SK-N-SH (cell line): ENCODE data around the gene POTEF. TPM values are rescaled to one million over a fixed set of nuclear protein-coding genes. Genes with fewer than 3 reads are reported as not detected.
"Not testable (repeated sequence)": the region's sequence is repeated elsewhere in the genome, so short reads cannot be mapped to it uniquely, and the experiment has no call there.

ENCODE experiments used
- CTCF ChIA-PET: fragments of 300-600, 350-600 bp; formaldehyde crosslinking; extraction: SDS; loops from one replicate; lab custom pipeline; 2021; lab: Yijun Ruan, JAX
- POLR2A ChIA-PET: fragments of 350-600 bp; sonication (Branson Sonifier 250); formaldehyde crosslinking; extraction: SDS; loops from one replicate; lab custom pipeline; 2020; ENCODE audit warnings: antibody characterized with exemption, inconsistent platforms; lab: Yijun Ruan, JAX
- DNase-seq: peaks from one replicate; pipeline ENCODE4 v3.0.0; 2012
- H2AFZ ChIP-seq: fragments of 200-600 bp; sonication (generic); 2 replicates; pipeline ENCODE4 v1.8.1; 2016; ENCODE audit warnings: antibody characterized with exemption, mild to moderate bottlenecking, low read depth
- H3F3A ChIP-seq: fragments of 200-600 bp; sonication (generic); replicated peaks from 2 replicates; pipeline ENCODE3; 2016; ENCODE audit warnings: antibody characterized with exemption, mild to moderate bottlenecking; ENCODE audit not compliant: insufficient read depth
- H3K27ac ChIP-seq, 2 experiments: fragments of 200-500 bp in 1 of 2; fragments of 200-600 bp in 1 of 2; sonication (Bioruptor generic) in 1 of 2; sonication (generic), shearing (Covaris generic) in 1 of 2; 2 replicates each; pipeline versions ENCODE4 v1.5.1 to v1.6.1; 2014 to 2016; ENCODE audit warnings: low read depth in 2 of 2, inconsistent platforms in 1 of 2, low read length in 1 of 2, mild to moderate bottlenecking in 1 of 2, mixed read lengths in 1 of 2
- H3K27me3 ChIP-seq: fragments of 200-600 bp; sonication (generic), shearing (Covaris generic); 2 replicates; pipeline ENCODE4 v1.6.1; 2016; ENCODE audit warnings: mixed run types; ENCODE audit not compliant: insufficient read depth
- H3K36me3 ChIP-seq, 2 experiments: fragments of 200-500 bp in 1 of 2; fragments of 200-600 bp in 1 of 2; sonication (Bioruptor generic) in 1 of 2; sonication (generic) in 1 of 2; replicated peaks in 1 of 2; 2 replicates each; pipeline versions ENCODE3 to v1.5.1; 2014 to 2016; ENCODE audit warnings: low read length in 1 of 2, mild to moderate bottlenecking in 1 of 2; ENCODE audit not compliant: insufficient read depth in 2 of 2, control insufficient read depth in 1 of 2
- H3K4me1 ChIP-seq, 2 experiments: fragments of 200-500 bp in 1 of 2; fragments of 200-600 bp in 1 of 2; sonication (Bioruptor generic) in 1 of 2; sonication (generic), shearing (Covaris generic) in 1 of 2; 2 replicates each; pipeline versions ENCODE4 v1.5.1 to v1.6.1; 2014 to 2016; ENCODE audit warnings: low read depth in 1 of 2, low read length in 1 of 2, mixed run types in 1 of 2; ENCODE audit not compliant: insufficient read depth in 2 of 2, control insufficient read depth in 1 of 2
- H3K4me2 ChIP-seq: fragments of 200-600 bp; sonication (generic), shearing (Covaris generic); 2 replicates; pipeline ENCODE4 v1.6.1; 2017; ENCODE audit warnings: mixed run types
- H3K4me3 ChIP-seq, 2 experiments: fragments of 200-500 bp in 1 of 2; fragments of 200-600 bp in 1 of 2; sonication (Bioruptor generic) in 1 of 2; sonication (generic), shearing (Covaris generic) in 1 of 2; 2 replicates each; pipeline versions ENCODE4 v1.5.1 to v1.8.1; 2014 to 2016; ENCODE audit warnings: low read depth in 2 of 2, inconsistent platforms in 1 of 2, low read length in 1 of 2, mild to moderate bottlenecking in 1 of 2, mixed read lengths in 1 of 2, moderate library complexity in 1 of 2
- H3K79me2 ChIP-seq: fragments of 200-600 bp; sonication (generic); 2 replicates; pipeline ENCODE4 v1.8.1; 2017; ENCODE audit warnings: mild to moderate bottlenecking; ENCODE audit not compliant: insufficient read depth
- H3K9ac ChIP-seq: fragments of 200-600 bp; sonication (generic); 2 replicates; pipeline ENCODE4 v1.6.1; 2017; ENCODE audit warnings: mixed run types
- H3K9me2 ChIP-seq: fragments of 200-600 bp; sonication (generic); 2 replicates; pipeline ENCODE4 v1.6.1; 2017; ENCODE audit warnings: mixed run types
- H3K9me3 ChIP-seq: fragments of 200-600 bp; sonication (generic); 2 replicates; pipeline ENCODE4 v1.6.1; 2017; ENCODE audit warnings: mixed run types, mild to moderate bottlenecking, moderate library complexity
- H4K20me1 ChIP-seq: fragments of 200-600 bp; sonication (generic); 2 replicates; pipeline ENCODE4 v1.6.1; 2017; ENCODE audit warnings: mild to moderate bottlenecking, mixed run types; ENCODE audit not compliant: insufficient read depth
- WGBS: methylation state at CpG from one replicate; pipeline ENCODE4 v1.1.6; 2017; ENCODE audit warnings: low lambda C conversion rate; 5-methylcytosine and 5-hydroxymethylcytosine counted together
- polyA plus RNA-seq, 3 experiments: library from polyadenylated mRNA; depleted of rRNA; stranded (reverse); fragments of >200 nt; gene quantifications; 2 replicates each; pipeline ENCODE4 v1.2.3, GENCODE V29; 2012

Gene POTEF
- polyA plus RNA-seq, 1 of the 3 experiments (the other 2 are of a cell fraction): not detected

DNA sequence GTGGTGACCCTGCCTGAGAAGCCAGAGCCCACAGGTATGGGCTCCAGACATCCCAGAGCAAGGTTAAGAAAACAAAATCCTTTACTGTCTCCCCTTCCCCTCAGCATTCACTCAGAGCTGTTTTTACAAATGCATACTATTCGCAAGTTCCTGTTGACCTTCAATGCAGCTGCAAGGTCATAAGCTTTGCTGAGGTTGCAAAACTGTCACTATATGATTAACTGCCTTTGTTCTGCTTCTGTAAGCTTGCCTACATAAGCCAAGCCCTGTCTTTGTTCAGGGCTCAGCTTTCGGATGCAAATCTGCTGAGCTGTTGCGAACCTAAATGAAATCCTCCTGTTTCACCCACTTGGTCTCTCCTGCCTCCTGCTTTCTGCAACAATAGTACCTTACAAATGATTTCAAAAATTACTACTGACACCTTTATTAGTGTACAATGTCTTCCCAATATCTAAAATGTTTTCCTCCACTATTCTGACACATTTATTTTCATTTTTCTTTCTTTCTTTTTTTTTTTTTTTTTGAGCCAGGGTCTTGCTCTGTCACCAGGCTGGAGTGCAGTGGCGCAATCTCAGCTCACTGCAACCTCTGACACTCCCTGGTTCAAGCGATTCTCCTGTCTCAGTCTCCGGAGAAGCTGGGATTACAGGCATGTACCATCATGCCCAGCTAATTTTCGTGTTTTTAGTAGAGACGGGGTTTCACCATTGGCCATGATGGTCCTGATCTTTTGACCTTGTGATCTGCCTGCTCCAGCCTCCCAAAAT, 26.2 kb downstream of the POTEF start:
- H3K4me2 ChIP-seq, H3K4me1 ChIP-seq, H2AFZ ChIP-seq, DNase-seq, H3K9me3 ChIP-seq, POLR2A ChIA-PET, H4K20me1 ChIP-seq, H3K27ac ChIP-seq, H3K79me2 ChIP-seq, H3K4me3 ChIP-seq, H3K36me3 ChIP-seq, H3K9ac ChIP-seq, H3K27me3 ChIP-seq, CTCF ChIA-PET, H3F3A ChIP-seq, H3K9me2 ChIP-seq: not testable (repeated sequence)
- WGBS: 51% methylated on average over 5 of the region's 8 CpGs

DNA sequence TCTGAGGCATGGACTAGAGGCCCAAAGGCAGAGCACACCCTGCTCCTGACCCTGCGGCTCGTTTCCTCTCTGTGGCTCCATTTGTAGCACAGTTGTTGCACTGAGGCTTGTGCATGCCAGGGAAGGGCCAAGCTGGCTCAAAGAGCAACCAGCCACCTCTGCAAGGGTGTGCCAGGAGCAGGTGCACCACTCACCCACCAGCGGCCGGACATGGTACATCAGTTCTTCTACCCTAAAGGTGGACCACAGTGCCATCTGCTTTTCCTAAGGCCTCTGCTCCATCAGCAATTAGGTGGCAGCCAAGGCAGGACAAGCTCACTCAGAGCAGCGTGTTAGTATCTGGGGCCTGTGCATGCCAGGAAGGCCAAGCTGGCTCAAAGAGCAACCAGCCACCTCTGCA, 66.4 kb downstream of the POTEF start:
- H3K79me2 ChIP-seq, H3K4me2 ChIP-seq, H3K9me2 ChIP-seq, H2AFZ ChIP-seq, H3K9me3 ChIP-seq, H3F3A ChIP-seq, POLR2A ChIA-PET, H3K36me3 ChIP-seq, H3K27ac ChIP-seq, H3K27me3 ChIP-seq, H4K20me1 ChIP-seq, CTCF ChIA-PET, H3K9ac ChIP-seq, DNase-seq, H3K4me1 ChIP-seq, H3K4me3 ChIP-seq: not testable (repeated sequence)
- WGBS: no CpG with 5 or more reads among the region's 5 CpGs

DNA sequence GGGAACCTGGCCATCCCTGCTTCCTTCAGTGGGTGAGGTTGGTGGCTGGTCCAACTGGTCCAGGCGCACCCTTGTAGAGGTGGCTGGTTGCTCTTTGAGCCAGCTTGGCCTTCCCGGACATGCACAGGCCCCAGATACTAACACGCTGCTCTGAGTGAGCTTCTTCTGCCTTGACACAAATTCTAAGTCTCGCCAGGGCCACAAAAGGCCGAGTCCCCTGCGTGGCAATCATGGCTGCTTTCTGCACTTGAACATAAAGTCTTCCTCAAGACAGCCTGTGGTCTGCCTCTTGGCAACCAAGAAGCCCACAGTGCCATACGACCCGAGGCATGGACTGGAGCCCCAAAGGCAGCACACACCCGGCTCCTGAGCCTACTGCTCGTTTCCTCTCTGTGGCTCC, 69.0 kb downstream of the POTEF start:
- CTCF ChIA-PET, H3K9me2 ChIP-seq, H2AFZ ChIP-seq, H4K20me1 ChIP-seq, H3K36me3 ChIP-seq, H3F3A ChIP-seq, H3K4me1 ChIP-seq, H3K9ac ChIP-seq, H3K9me3 ChIP-seq, DNase-seq, POLR2A ChIA-PET, H3K4me3 ChIP-seq, H3K4me2 ChIP-seq, H3K79me2 ChIP-seq, H3K27me3 ChIP-seq, H3K27ac ChIP-seq: not testable (repeated sequence)
- WGBS: no CpG with 5 or more reads among the region's 10 CpGs

DNA sequence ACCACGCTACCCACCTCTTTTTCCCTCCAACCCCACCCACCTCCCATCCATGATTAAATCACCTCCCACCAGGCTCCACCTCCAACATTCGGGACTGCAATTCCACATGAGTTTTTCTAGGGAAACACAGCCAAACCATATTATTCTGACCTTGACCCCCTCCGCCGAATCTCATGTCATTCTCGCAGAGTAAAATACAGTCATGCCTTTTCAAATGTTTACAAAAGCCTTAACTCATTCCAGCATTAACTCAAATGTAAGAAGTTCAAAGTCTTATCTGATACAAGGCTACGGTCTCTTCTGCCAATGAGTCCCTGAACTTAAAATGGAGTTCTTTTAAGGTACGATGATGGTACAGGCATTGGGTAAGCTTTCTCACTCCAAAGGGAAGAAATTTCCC, 72.7 kb downstream of the POTEF start:
- DNase-seq, H3K9me2 ChIP-seq, H4K20me1 ChIP-seq, H3K36me3 ChIP-seq, H3K4me3 ChIP-seq, CTCF ChIA-PET, H3K27ac ChIP-seq, H3F3A ChIP-seq, H3K27me3 ChIP-seq, H3K79me2 ChIP-seq, H2AFZ ChIP-seq, H3K4me1 ChIP-seq, H3K9ac ChIP-seq, H3K9me3 ChIP-seq, POLR2A ChIA-PET, H3K4me2 ChIP-seq: not testable (repeated sequence)
- 21% methylated on average over 3 of the region's 7 CpGs for WGBS

DNA sequence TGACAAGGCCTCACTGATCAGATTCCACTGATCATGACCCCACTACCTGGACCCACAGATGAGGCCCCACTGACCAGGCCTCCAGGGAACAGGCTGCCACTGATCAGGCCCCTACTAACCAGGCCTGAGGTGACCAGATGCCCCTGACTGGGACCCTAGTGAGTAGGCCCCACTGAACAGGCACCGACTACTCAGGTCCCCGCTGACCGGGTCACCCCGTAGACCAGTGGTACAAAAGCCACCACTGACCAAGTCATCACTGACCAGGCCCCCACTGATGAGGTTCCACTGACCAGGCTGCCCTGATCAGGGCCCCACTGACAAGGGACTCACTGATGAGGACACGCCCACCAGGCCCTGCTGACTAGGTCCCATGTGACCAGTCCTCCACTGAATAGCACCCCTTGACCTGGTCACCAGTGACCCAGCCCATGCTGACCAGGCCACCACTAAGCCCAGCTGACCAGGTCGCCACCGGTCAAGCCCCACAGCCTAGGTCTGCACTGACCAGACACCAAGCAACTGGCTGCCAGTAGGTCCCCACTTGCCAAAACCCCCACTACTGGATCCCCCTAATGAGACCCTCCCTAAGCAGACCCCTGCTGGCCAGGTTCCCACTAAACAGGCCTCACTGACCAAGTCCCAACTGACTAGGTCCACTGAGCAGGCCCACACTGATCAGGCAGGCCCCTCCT, 75.7 kb downstream of the POTEF start:
- POLR2A ChIA-PET, CTCF ChIA-PET, H2AFZ ChIP-seq: not testable (repeated sequence)

DNA sequence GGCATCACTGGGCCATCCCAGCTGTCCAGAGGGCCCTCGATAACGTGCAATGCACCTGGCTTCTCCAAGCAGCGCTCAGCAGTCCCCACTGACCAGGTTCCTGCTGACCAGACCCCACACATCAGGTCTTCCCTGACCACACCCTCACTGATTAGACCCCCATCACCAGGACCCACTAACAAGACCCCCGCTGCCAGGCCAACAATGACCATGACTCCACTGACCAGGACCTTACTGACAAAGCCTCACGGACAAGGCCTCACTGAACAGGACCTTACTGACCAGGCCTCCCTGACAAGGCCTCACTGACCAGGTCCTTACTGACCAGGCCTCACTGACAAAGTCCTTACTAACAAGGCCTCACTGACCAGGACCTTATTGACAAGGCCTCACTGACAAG, 76.6 kb downstream of the POTEF start:
- H4K20me1 ChIP-seq, POLR2A ChIA-PET, H3K36me3 ChIP-seq, CTCF ChIA-PET, H3K27me3 ChIP-seq, H3K9me3 ChIP-seq, H3K27ac ChIP-seq, H3F3A ChIP-seq, H3K9ac ChIP-seq, H3K4me3 ChIP-seq, H3K9me2 ChIP-seq, DNase-seq, H3K4me1 ChIP-seq, H3K4me2 ChIP-seq, H2AFZ ChIP-seq, H3K79me2 ChIP-seq: not testable (repeated sequence)
- 42% methylated on average over 4 of the region's 5 CpGs for WGBS

More for the DNA sequence above, 75.7 kb downstream of the POTEF start:
- H3K4me1 ChIP-seq, H4K20me1 ChIP-seq, H3K79me2 ChIP-seq, H3F3A ChIP-seq, H3K4me2 ChIP-seq, H3K4me3 ChIP-seq, H3K36me3 ChIP-seq, H3K27me3 ChIP-seq, H3K27ac ChIP-seq, DNase-seq, H3K9ac ChIP-seq, H3K9me3 ChIP-seq, H3K9me2 ChIP-seq: not testable (repeated sequence)
- 67% methylated on average over 3 of the region's 7 CpGs for WGBS
